Right kidney (tissue), 1 donor: ENCODE measurements around the gene LYST.
"Not testable (repeated sequence)": the region's sequence is repeated elsewhere in the genome, so short reads cannot be mapped to it uniquely, and the experiment has no call there.

Experiments used
- DNase-seq: peaks from one replicate; pipeline ENCODE4 v3.0.0-alpha.2; 2016

LYST gene

DNA sequence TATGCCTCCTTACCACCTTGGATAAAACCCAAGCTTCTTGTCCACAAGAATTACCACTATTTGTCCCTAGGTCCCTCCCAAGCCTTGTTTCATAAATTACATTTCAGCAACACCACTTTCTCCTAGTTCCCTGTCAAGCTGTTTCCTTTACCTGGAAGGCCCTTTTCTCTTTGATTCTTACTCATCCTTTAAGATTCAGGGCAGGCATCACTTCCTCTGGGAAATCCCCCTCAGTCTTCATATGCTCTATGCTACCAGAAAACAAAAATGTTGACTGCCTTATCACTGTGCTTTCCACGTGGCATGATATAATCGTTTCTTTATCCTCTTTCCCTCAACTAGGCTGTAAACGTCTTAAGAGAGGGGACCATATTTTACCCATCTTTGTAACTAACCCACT is 102.7 kb downstream of the LYST start:
- DNase-seq, result no peak

DNA sequence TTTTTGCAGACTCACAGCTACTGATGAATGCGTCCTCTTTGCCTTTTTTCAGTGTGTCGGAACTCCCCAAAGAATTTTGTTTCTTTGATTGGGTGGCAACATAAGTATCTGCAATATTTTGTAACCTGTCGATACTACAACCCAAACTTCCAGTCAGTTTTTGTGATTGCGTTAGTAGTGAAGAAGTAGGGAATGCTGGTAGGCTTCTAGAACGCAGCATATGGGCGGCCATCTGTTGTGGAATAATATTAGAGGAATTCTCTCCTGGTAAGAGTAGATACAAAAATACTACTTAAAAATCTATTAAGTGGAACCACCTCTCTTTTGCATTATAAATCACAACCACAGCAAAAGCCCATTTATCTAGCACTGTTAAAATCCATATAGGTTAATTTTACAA is 107.4 kb downstream of the LYST start:
- DNase-seq, result no peak

DNA sequence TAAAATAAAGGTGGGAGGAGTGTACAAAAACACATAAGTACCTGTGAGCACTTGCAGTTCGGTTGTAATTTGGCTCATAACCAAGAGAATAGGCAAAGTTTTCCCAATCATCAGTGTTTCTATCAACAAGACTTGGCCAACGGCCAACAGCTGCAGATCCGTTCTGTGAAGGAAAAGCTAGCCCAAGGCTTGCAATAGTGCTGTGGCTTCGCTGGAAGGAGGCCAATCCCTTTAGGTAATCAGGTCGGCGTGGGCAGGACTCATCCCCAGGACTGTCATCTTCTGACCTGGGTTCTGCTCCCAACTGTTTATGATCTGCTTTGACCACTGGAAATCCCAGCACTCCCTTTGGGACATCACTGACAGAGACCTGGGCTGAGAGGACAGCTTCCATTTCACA is 107.8 kb downstream of the LYST start:
- no peak for DNase-seq

DNA sequence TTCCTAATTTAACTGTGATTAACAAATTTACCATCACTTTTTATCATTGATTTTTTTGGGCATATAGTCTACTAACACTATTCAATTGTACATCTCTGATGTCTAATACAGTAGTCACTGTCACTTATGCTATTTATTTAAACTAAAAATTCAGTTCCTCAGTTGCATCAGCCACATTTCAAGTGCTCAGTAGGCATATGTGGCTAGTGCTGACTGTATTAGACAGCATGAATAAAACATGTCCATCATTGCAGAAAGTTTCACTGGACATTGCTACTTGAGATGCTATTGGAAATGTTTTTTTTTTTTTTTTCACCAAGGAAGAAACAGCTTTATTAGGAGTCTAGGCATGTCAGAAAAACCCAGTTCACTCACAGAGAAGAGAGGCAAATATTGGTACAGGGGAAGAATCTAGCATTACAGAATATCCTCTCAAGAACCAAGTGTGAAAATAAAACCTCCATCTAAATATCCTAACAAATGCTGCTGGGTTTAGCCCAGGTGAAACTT is 109.1 kb downstream of the LYST start:
- no peak for DNase-seq

DNA sequence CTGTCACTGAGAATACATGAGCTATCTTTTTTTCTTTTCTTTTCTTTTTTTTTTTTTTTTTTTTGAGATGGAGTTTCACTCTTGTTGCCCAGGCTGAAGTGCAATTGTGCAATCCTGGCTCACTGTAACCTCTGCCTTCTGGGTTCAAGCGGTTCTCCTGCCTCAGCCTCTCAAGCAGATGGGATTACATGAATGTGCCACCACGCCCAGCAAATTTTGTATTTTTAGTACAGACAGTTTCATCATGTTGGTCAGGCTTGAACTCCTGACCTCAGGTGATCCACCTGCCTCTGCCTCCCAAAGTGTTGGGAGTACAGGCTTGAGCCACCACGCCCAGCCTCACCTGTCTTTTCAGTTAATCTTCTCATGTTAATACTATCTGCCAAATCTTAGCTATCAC is 112.5 kb downstream of the LYST start:
- DNase-seq, result not testable (repeated sequence)

DNA sequence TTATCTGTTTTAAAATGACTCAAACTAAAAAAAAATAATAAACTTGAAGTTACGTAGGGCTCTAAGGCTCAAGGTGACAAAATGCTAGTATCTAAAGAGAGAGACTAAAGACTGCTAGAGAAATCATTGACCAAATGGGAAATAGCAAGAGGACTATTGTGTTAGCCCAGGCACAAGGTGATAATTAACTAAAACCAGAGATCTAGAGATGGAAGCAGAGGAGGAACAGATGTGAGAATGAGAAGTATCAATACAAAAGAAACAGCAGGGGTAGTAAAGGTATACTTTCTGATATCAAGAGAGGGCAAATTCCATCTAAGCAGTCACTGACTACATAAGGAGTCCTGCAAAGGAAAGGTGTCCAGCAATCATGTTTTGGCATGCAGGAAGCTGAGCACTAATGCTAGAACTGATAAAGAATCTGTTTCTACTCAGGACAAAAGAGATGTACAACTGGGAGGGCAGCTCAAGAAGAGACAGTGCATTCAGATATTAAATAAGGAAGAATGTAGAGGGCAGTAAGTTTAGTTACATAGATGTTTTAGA is 116.9 kb downstream of the LYST start:
- no peak for DNase-seq

DNA sequence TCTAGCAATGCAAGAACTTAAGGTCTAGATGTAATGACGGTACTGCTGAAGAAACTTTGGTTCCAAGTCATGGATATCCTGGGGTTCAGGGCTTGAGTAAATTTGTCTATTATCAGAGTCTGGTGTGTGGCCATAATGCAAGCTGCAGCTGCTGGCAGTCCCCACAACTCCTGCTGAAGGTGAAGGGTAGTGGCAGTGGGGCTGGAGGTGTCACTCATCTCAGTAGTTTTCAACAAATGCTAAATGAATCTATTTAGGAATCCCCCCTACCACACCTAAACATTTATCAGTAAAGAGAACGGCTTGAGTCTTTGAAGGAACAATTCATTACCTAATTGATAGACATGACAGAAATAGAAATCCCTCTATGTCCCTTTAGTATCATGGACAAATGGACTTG is 118.0 kb downstream of the LYST start:
- DNase-seq, result no peak

DNA sequence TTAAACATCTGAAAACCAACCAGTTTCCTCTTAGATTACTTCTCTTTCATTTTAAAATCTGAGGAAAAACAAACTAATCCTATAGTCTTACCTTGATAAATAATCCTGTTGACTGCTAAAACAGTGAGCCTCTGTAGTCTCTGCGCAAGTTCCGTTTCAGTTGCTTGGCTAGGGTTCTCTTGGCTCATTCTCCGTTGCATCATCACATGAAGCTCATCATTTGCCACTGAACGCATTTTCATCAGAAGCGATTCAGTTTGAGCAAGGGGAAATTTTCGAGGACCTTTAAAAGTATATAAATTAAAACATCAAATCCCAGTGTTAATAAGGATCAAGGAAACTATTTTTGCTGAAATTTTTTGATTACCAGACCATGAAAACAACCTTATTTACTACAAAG is 120.5 kb downstream of the LYST start:
- no peak for DNase-seq

DNA sequence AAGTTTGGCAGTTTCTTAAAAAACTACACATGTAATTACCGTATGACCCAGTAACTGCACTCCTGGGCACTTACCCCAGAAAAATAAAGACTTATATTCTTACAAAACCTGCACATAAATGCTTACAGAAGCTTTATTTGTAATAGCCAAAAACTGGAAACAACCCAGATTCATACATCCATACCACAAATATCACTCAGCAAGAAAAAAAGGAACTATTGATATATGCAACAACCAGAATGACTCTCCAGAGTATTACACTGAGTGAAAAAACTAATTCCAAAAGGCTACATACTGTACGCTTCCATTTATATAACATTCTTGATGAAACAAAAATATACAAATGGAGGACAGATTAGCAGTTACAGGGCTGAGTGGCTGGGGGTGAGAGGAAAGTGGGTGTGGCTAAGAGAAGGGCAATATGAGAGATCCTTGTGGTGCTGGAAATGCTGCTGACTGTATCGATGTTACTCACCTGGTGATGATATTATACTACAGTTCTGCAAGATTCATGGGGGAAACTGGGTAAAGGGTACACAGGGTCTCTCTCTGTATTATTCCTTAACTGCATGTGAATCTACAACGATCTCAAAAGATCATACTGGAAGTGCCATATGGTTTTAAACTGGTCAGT is 121.1 kb downstream of the LYST start:
- DNase-seq, result no peak

DNA sequence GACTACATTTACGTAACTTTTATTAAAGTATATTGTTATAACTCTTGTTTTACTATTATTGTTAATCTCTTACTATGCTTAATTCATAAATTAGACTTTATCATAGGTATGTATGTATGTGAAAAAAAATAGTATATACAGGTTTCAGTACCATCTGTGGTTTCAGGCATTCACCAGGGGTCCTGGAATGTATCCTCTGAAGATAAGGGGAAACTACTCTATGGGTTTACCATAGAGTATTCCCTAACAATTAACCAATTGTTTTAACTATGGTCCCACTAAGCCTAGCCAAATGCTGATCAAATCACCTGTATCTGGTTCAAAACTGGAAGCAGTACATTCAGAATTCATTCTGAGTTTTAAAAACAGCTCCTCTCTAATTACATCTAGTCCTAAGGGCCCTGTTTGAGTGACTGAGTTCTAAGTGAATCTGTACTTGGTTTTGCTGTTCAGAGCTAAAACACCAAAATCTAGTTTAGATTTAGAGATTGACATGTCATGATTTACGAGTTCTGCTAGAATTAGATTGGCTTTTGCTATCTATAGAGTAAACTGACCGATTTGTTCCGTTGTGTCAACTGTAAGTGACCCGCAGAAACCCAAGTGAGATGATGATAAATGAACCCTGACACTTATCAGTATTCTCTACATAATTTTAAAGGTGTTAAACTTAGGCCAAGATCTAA is 123.6 kb downstream of the LYST start:
- DNase-seq, result no peak

DNA sequence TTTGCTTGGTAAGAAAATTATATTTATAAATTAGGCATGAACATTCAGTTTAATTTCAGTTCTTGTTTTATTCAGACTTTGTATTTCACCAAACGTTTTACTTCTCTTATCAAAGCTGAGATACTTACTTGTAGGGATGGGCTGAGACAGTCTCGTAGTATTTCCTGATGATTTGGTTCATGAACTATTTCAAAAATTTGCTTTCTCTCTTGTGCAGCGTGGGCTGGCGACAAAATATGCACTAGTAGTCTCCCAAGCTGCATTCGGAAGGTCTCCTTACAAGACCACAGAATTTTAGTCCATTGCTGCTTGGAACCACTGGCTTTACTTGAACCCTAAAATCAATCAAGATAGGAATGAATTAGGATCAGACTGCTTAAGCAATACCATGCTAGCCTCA is 125.4 kb downstream of the LYST start:
- DNase-seq, result no peak

DNA sequence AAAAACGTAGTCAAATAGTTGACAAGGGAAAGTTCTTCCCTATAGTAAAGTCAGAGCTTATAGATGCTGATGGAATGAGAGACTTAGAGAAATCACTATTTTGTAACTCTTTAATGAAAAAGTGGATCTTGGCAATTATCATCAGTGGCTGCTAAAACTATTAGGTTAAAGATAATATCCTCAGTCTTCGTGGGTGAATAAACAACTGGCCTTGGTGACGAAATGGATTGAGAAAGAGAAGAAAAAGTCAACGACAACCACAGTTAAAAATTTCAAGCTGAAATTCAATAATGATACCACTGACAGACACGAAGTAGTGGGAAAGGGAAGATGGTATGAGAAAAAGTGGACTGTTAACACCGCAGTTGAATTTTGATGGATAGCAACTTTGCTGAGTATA is 127.1 kb downstream of the LYST start:
- no peak for DNase-seq

DNA sequence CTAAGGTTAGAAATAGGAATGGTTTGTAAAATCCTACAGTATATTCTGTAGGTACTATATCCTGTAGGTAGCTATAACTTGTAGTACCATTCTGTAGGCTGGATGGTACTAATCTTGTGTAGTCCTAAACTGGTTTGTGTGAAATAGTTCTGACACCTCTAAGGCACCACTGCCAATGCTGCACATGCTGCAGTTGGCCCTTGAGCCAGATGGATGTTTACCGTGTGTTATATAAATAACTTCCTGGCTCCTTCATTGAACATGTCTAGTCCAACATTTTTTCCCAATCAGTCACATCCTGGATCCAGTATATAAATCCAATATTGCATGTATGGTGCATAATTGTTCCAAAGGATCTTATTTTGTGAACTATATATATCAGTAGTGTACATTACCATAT is 127.6 kb downstream of the LYST start:
- no peak for DNase-seq

DNA sequence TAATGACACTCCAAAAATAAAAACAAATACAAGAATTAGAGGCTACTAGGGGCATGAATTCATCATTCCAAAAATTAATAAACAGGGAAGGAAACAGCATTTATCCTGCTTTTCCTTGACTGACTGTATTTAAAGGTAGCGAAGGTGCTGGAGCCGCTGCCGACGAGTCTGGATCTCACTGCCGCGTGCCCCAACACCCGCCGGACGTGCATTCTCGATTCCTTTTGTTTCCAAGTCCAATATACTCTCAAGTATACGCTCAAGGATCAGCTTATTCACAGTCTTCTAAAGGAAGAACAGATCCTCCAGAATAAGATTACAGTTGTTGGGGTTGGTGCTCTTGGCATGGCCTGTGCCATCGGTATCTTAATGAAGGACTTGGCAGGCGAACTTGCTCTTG is 129.0 kb downstream of the LYST start:
- DNase-seq, result no peak

DNA sequence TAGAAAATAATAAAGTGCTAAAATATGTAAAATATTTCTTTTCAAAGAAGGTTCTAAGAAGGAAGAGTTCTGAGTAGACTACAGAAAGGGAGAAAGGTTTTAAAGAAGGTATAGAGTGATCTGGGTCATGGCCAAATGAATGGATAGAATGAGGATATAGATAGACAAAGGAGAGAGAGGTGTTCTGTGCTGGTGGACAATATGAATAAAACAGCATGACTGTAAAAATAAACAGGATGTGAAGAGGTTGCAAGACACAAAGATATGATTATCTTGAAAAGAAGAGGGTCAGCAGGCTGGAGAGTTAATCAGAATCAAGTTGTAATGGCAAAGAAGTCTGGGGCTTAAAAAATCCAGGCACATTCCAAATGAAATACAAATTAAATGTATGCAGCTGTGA is 130.4 kb downstream of the LYST start:
- DNase-seq, result no peak

DNA sequence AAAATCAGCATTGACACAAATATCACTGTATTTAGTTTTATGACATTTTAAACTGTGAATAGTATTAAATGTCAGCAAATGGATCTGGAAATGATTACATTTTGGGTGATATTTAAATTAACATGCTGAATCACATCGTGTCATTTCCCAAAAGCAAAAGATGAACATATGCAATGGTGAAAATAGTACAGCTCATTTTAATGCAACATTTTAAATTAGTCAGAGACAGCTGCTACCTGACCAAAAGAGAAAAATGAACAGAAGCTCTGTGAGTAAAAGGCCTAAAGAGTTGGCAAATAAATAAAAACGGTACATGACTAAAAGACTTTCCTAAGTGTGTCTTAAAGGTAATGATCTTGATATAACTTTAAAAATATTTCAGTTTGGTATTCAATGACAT is 131.1 kb downstream of the LYST start:
- DNase-seq, result no peak

DNA sequence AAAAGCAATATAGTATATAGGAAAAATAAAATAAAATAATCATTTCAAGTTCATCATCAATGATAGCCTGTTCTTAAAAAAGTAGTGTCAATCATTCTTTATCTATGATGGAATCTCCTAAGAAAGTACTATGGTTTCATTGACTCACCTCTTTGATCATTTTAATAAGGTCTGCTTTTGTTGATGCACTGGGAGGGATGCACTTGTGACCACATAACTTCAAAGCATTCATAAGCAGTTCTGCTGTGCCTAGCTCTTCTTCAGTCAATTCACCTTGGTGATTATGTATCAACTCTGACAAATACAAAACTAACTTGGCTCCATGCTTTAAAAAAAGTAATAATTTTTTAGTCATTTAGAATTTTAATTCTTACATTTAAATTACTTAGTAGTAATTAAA is 132.4 kb downstream of the LYST start:
- DNase-seq, result no peak

DNA sequence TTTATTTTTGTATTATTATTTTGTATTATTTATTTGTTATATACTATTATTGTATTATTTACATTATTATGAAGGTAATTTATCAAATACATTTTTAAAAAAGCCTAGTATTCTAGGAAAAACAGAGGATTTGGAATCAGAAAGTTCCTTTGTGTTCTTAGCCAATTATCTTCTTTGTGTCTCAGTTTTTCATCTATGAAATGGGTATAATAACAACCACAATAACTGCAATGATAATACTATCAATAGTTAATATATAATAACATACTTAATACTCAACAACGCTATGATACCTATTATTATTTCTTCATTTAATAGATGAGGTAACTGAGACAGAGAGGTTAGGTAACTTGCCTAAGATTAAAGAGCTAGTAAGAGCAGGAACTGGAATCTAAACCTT is 136.7 kb downstream of the LYST start:
- DNase-seq, result no peak

DNA sequence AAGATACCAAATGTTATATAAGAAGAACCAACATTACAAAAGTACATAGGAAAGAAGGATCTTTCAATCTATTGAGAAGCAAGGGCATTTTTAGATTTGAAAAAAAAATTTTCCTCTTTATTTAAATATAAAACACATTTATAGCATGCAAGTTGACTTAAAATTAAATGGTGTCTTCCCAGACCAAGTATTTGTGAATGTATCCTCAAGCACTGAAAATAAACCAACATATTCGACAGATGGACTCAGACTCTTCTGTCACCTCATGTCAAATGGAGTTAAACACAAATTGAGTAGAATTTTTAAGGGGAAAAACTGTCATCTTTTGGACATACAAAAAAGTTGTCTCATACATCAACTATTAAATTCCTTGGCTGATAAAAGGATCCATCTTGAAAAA is 140.1 kb downstream of the LYST start:
- DNase-seq, result no peak

DNA sequence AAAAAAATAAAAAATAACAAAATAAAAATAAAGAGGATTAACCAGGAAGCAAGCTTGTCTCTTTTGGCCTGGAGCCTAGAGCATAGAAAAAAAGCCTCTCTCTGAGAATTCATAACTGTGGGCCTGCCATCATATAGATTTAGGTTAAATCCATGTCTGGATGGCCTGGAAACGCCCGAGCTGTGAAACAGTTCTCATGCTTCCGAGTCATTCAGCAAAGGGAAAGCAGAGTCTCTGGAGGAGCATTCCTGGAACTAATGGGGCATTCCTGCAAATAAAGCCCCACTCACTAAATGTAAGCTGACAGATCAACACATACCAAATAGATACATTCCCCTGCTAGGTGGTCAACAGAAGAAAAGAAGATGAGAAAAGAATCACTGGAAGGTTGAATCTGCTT is 141.3 kb downstream of the LYST start:
- no peak for DNase-seq

DNA sequence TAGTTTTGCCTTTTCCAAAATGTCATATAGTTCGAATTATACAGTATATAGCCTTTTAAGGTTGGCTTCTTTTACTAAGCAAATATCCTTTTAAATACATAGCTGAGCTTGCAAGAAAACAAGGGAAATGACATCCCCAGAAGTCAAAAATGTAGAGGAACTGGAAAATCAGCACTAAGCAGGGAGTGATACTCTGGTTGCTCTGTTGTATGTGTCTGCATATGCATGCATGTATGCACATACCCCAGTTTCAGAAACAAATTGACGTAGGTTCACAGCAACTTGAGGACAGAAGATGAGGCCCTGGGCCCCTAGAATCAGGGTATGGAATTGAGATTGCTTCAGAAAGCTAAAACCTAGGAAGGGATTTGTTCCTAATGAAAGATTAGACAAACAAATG is 142.0 kb downstream of the LYST start:
- no peak for DNase-seq

DNA sequence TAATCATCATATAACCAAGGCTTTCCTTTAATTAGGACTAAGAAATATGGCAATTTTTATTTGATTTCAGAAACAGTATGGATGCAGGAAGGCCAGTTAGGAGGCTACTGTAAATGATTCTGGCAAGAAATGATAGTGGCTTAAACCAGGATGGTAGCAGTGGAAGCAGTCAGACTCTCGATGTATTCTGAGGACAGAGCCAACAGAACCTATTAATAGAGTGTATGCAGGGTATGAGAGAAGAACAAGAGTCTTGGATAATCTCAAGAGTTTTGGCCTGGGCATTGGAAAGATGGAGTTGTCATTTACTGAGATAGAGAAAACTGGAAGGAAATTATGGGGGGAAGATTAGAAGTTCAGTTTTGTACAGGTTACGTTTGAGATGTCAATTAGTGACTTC is 143.8 kb downstream of the LYST start:
- DNase-seq, result no peak

DNA sequence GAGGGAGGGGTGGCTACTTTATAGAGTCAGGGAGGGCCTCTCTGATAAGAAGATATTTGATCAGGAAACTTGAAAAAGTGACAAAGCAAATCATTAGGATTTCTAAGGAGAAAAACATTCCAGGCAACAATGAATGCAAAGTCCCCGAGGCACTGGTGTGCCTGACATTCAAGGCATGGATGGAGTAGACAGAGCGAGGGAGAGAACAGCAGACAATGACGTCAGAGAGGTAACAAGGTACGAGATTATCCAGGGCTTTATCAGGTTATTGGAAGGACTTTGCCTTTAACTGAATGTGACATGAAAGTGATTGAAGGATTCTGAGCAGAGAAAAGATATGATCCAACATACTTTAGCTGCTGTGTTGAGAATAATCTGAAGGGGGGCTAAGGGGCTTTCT is 144.7 kb downstream of the LYST start:
- DNase-seq, result no peak

DNA sequence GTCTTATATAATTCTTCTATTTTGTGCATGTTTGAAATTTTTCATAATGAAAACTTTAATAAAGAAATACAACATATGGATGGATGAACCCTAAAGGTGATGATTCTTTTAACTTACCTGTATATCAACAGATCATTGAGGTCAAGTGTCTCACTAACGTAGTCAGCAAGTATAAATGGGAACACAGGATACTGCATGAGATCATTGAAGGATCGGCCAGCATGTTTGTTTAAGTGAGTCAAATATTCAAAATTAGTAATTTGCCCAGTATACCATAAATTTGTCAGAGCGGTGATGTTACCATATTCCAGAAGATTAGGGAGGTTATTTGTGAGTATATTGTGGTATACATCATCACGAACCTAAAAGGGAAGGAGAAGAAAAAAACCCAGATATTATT is 146.2 kb downstream of the LYST start:
- DNase-seq, result no peak
